IPS-18c (cell line): ENCODE results near the gene TUFM.
"Not testable (repeated sequence)": the region's sequence is repeated elsewhere in the genome, so short reads cannot be mapped to it uniquely, and the experiment has no call there.

Experiments
- H3K4me3 ChIP-seq: 2 replicates; pipeline ENCODE4 v1.7.0; 2013; ENCODE audit warnings: low read depth, mild to moderate bottlenecking, low read length, moderate library complexity; ENCODE audit not compliant: insufficient read depth
- H3K9me3 ChIP-seq: one replicate; pipeline ENCODE4 v1.6.1; 2013; ENCODE audit warnings: mild to moderate bottlenecking, low read length, moderate library complexity; ENCODE audit not compliant: control insufficient read depth, insufficient read depth

Gene TUFM

DNA sequence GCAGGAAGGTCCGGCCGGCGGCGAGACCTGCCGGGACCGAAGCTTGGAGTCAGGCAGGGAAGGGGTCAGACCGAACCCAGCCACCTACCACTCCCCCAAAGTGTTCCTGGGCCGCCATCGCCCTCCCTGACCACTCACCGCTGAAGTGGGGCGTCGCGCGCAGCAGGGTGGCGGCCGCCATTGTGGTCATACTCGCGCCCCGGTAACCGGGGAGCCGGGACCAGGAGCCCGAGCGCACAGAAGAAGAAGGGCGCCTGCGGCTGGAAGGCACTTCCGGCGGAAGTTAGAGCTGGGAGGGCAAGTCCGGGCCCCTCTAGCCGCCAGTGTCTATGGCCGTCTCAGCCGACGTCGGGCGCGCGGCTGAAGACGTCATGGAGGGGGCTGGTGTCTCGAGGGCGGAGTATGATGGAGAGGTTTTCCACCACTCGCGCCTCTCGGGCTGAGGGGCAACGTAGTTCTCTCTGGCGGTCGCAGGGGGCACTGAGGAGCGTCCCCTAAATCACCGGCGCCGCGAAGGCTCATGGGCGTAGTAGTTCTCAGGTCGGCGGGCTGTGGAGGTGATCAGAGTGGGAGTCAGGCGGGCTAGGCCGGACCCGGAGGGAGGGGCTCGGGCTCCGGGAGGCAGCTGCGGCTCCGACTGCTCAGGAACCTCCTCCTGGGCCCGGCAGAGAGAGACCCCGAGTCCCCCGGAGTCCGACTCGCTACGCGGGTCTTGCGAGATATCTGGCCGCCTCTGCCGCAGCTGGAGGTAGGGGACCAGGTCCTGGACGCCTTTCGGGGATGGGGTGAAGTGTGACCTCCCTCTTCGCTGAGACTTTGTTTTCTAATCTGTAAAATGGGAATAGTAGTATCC lies at the start of gene TUFM:
TUFM (minus strand) TSS at position 269 of the 853 bp plus-strand sequence; CDS start at position 190, 79 bp downstream.
- Histone ChIP-seq H3K4me3 (peak within 1 kb of the TSS; percentile 94), H3K9me3 (no peaks in the 10 kb centered on the region)

DNA sequence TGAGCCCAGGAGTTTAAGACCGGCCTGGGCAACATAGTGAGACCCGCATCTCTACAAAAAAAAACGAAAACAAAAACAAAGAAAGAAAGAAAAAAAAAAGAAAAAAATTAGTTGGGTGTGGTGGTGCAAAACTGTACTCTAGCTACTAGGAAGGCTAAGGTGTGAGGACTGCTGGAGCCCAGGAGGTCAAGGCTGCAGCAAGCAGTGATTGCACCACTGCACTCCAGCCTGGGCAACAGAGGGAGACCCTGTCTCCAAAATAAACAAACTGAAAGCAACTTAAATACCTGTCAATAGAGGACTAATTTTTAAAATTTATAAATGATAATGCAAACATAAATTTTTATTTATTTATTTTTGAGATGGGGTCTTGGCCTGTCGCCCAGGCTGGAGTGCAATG lies 49.5 kb upstream of the TUFM start:
- H3K4me3 ChIP-seq, result no peak overlapping the region
- no peaks in the 10 kb centered on the region for H3K9me3 ChIP-seq

GRCh38 chr16:28893291-28893690 lies 47.1 kb upstream of the TUFM start:
- no peak overlapping the region for H3K4me3 ChIP-seq
- H3K9me3 ChIP-seq, result no peaks in the 10 kb centered on the region

GRCh38 chr16:28891964-28892890 lies 46.1 kb upstream of the TUFM start:
- Histone ChIP-seq H3K4me3 (no peak overlapping the region), H3K9me3 (no peaks in the 10 kb centered on the region)

DNA sequence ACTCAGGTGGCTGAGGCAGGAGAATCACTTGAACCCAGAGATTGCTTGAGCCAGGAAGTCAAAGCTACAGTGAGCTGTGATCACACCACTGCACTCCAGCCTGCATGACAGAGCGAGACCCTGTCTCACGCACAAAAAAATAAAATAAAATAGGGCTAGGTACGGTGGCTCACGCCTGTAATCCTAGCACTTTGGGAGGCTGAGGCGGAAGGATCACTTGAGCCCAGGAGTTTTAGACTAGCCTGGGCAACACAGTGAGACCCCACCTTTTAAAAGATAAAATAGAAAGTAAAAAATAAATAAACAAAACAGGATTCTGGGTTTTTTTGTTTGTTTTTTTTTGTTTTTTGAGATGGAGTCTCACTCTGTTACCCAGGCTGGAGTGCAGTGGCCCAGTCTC lies 44.2 kb upstream of the TUFM start:
- H3K4me3 ChIP-seq, H3K9me3 ChIP-seq: not testable (repeated sequence)

- no peak overlapping the region for H3K4me3 ChIP-seq
- no peaks in the 10 kb centered on the region for H3K9me3 ChIP-seq
Measured at GRCh38 chr16:28886945-28887344, 40.8 kb upstream of the TUFM start.

DNA sequence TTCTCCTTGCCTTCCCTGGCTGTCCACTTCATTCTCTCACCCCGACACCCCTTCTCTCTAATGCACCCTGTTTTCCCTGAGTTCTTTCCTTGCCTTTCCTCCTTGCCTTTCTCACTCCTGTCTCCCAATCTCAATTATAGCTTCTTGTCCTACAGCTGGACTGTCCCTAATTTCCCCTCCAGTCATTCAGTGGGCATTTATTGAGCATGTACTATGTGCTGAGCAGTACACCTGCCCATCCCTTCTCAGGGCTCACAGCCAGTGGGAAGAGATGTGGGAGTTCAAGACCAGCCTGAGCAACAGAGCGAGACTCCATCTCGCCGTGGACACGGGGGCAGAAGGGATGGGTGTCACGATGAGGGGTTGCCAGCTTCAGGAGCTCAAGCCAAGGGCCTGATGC lies 37.9 kb upstream of the TUFM start:
- Histone ChIP-seq H3K9me3 (no peaks in the 10 kb centered on the region), H3K4me3 (no peak overlapping the region)

- Histone ChIP-seq H3K4me3 (no peak overlapping the region), H3K9me3 (no peaks in the 10 kb centered on the region)
Measured at GRCh38 chr16:28883221-28883996, 37.3 kb upstream of the TUFM start.

- H3K4me3 ChIP-seq, result no peak overlapping the region
- no peaks in the 10 kb centered on the region for H3K9me3 ChIP-seq
Measured at GRCh38 chr16:28882551-28883160, 36.5 kb upstream of the TUFM start.

- not testable (repeated sequence) for H3K4me3 ChIP-seq, H3K9me3 ChIP-seq
Measured at GRCh38 chr16:28881565-28881964, 35.4 kb upstream of the TUFM start.

DNA sequence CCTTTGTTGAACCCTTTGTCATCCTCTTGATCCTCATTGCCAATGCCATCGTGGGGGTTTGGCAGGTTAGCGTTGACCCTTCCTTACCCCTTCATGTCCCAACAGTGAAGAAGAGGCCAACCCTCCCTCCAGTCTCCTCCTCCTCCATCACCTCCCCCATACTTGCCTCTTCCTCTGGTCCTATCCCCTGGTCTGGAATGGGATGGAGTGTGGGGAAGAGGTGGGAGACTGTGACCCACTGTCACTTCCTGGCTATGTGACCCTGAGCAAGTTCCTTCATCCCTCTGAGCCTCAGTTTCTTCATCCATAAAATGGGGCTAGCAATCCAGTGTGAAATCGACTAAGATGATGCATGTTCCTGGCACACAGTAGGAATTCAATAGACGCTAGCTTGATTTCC lies 34.8 kb upstream of the TUFM start:
- peak overlapping the region; percentile 59; the same call in 1 of the 2 replicates for H3K4me3 ChIP-seq

GRCh38 chr16:28880589-28880915 lies 34.4 kb upstream of the TUFM start:
- Histone ChIP-seq H3K9me3 (no peaks in the 10 kb centered on the region), H3K4me3 (peak overlapping the region; percentile 59)

More for the DNA sequence above, 34.8 kb upstream of the TUFM start:
- no peaks in the 10 kb centered on the region for H3K9me3 ChIP-seq

- peak overlapping the region; percentile 83 for H3K4me3 ChIP-seq
- H3K9me3 ChIP-seq, result no peaks in the 10 kb centered on the region
Measured at GRCh38 chr16:28879841-28880588, 33.9 kb upstream of the TUFM start.

DNA sequence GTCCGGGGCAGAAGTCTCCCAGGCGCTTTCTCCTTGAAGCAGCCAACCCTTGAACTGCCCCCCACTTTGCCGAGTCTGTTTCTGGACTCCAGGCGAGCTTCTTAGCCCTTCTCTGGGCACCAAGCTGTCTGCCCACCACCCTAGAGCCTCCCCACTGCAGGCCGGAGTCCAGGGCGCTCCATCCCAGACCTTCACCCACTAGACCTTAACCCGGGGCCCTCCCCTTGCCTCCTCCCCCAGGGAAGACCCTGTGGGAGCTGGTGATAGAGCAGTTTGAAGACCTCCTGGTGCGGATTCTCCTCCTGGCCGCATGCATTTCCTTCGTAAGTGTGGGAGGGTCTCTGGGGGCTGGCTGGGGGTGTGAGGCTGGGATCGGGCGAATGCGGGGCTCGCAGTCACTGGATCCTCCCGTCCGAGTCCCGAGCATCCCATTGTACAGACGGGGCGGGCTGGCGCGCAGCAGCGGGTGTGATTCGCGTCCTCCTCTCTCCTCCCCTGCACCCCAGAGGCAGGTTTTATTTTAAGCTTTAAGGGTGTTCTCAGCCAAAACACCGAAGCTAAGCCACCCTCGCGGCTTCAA lies 33.2 kb upstream of the TUFM start:
- Histone ChIP-seq H3K9me3 (no peaks in the 10 kb centered on the region), H3K4me3 (peak overlapping the region; percentile 83)

GRCh38 chr16:28878083-28878926 lies 32.2 kb upstream of the TUFM start, which contains the start of gene ATP2A1:
TSS of gene ATP2A1 (plus strand) at chr16:28878488. CDS start at chr16:28878672, 184 bp downstream.
- Histone ChIP-seq H3K4me3 (peak within 1 kb of the TSS; percentile 83), H3K9me3 (no peaks in the 10 kb centered on the region)
